ENCODE data around the gene BCOR.

The BCOR gene

DNA sequence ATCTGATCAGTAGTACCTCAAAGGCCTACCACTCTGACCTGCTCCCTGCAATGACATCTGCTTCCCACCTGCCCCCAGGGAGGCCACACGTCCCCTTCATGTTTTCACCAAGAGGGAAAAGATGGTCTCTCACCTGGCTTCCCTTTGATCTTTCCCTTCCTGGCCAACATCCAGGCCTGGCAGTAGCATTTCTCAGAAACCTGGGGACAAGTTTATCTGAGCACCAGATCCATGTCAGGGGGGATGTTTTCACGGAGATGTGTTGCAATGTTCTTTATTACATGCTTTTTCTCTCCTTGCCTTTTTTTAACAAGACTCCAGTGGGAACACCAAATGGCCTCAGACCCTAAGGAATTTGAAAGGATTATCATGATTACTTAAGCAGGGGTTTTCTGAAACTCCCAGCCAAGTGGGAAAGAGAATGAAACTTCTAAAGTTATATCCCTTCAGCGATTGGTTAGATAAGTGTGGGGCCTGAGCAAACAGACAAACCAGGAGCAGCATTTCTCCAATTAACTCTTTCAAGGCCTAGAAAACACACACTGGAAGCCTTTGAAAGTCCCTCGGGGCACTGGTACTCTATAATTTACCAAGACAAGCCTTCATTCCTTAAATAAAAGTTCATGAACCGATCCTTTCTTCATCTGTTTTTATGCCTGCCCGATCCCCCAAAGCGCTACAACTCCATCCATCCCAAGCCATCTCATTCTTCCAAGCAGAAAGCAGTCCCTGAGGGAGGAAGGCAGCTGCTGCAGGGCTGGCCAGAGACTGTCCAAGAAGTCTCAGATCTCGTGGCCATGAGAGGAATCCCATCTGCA lies 94.1 kb downstream of the BCOR start:
- DNase-seq (ENCODE audit: low spot score), result no peak

- DNase-seq (ENCODE audit: low spot score), result no peak
Measured at GRCh38 chrX:40003071-40003427, 94.7 kb downstream of the BCOR start.

All from HuH-7.5 (cell line).